ENCODE measurements around the gene ACOT11. TPM values are rescaled to one million over a fixed set of nuclear protein-coding genes. Genes with fewer than 3 reads are reported as not detected.

The ACOT11 gene
- total RNA-seq, 1 experiment from 2014 or later: 0.07 TPM

DNA sequence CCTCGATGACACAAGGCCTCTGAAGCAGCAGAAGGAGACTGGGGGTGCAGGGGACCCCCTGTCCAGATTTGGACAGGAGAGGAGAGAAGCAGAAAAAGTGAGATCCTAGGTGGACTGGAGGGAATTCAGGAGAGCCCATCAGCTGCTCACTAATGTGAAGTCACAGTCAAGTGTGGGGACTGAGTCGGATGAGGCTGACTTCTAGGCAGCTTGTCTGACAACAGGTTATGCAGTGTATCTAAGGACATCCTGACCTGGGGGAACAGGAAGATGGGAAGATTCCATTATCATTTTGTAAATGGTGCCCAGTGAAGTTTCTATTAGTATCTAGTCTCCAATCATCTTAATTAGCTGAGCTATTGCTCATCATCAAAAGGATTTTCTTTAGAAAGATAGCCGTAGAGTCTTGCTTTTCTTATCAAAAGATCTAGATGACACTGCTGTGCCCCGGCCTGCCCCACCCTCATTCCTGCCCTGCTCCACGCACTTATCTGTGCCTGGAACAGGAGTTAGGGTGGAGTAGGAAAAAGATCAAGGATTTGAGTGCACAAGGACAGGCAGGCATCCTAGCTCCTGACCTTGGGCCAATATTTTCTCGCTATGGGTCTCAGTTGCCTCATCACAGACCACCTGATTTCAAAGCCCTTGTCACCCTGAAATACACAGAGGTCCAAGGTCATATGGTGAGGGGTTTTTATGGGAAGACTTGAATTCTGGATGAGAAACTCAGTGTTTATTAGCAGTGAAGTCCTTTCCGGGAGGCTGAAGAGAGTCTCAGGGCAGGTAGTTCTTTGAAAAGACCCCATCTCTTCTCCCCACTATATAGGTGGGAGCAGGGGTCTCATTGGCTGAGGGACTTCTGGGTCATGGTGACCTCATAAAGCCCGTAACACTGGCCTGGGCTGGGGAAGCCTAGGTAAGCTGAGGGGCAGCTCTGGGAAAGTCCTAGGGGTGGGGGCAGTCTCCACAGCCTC lies 93.1 kb downstream of the ACOT11 start, which contains the start of gene MROH7:
TSS of gene MROH7 (plus strand) at position 924 of the 974 bp plus-strand sequence. CDS start 11,141 bp downstream, outside the sequence.
- DNase-seq (ENCODE audit: extremely low read depth, low read depth): no peak

DNA sequence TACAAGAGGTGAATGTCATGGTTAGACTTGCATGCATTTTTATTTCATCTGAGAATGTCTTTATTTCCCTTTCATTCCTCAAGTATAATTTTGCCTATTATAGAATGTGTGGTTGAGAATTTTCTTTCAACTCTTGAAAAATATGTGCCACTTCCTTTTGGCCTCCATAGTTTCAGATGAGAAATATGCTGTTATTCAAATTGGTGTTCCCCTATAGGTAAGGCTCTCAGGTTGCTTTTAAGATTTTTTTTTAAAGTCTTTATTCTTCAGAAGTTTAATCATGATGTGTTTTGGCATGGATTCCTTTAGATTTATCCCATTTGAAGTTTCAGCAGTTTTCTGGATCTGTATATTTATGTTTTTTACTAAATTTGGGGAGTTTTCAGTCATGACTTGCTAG lies 95.7 kb downstream of the ACOT11 start:
- DNase-seq (ENCODE audit: extremely low read depth, low read depth): no peak

- no peak for DNase-seq (ENCODE audit: extremely low read depth, low read depth)
These were observed 98.0 kb downstream of the ACOT11 start for GRCh38 chr1:54645806-54646676.

DNA sequence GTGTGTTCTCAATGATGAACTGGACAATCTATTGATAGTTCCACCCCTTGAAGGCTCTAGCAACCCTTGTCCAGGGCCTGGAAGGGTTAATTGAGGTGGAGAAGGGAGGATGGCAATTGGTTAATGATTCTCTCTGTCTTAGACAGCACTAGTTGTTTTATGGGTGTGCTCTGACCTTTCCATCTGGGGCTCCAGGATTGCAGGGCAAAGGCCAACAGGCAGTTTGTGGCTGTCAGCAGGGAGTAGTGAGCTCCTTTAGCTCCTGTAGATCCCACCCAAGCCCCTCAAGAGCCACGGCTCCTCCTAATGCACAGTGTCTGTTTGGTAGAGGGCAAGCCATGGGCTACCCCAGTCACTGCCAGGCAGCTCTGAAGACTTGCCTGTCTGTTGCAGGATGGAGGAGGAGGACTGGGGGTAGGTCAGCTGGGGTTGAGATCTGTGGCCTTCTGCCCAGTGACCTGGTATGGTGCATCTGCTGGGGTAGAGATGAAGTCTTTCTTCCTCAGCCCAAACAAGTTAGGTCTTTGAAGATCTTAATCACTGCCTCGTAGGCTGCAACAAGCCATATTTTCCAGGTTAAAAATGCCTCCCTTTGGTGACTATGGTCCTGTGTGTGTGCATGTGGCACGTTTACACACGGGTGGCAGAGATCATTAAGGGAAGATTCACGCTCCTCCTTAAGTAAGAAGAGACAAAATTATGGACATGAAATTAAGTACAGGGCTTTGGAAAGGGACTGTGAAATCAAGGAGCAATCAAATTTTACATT lies 101.3 kb downstream of the ACOT11 start:
- DNase-seq (ENCODE audit: extremely low read depth, low read depth): no peak

DNA sequence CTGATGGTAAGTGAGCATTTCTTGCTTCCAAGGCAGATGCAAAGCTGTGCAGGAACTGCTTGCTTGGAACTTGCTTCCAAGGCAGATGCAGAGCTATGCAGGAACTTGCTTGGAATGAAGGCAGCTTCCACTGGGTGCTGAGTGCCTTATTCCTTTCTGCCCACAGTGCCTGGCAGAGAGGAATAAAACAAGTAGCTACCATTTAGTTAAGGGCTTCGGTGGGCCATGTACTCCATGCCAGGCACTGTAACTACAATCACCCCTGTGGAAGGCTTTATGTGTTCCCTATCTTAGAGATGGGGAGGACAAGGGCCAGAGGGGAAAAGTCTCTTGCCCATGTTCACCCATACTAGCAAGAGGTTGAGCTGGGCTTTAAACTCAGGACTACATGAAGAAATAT lies 101.9 kb downstream of the ACOT11 start:
- DNase-seq (ENCODE audit: extremely low read depth, low read depth): no peak

DNA sequence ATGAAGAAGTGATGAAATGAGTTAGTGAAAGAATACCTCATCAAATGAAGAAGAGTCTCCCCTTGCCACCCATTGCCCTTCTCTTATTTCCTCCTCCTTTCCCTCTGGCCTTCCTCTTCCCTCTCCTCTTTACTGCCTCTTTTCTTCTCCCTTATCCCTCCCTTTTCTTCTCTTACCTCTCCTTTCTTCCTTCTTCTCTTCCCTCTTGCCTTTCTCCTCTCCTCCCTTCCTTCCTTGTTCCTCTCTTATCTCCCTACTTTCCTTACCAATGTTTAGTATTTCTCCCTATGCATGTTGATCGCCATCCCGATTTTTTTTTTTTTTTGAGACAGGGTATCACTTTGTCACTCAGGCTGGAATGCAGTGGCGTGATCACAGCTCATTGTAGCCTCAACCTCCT lies 102.4 kb downstream of the ACOT11 start:
- DNase-seq (ENCODE audit: extremely low read depth, low read depth): no peak

DNA sequence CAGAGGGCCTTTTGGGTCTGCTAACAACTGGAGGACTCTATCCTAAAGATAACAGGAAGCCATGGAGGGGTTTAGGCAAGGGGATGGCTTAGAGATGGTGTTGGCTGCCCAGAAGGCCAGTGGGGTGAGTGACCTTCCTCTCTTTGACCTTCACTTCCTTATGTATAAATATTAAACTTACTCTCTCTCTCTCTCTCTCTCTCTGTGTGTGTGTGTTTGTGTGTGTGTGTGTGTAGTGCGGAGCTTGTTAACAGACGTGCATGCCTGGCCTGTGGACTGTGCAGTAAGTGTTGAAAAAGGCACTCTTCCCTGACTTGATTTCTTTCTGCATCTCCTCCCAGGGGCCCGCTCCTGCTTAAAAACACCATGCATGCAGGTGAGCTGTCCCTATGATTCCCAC lies 103.6 kb downstream of the ACOT11 start:
- no peak for DNase-seq (ENCODE audit: extremely low read depth, low read depth)

- no peak for DNase-seq (ENCODE audit: extremely low read depth, low read depth)
These were observed 104.1 kb downstream of the ACOT11 start for GRCh38 chr1:54652168-54652567.

DNA sequence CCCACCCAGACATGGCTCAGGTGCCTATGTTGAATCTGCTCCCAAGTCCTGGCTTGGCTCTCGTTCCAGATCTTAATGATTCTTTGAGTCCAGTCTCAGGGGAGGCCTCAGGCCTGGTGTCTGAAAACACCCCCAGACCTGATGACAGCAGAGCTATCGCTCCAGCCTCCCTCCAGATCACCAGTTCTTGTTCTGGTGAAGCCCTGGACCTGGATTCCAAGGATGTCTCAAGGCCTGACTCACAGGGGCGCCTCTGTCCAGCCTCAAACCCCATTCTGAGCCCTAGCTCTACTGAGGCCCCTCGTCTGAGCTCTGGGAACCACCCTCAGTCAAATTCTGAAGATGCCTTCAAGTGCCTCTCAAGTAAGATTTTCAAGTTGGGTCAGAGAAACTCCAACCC lies 105.0 kb downstream of the ACOT11 start:
- no peak for DNase-seq (ENCODE audit: extremely low read depth, low read depth)

DNA sequence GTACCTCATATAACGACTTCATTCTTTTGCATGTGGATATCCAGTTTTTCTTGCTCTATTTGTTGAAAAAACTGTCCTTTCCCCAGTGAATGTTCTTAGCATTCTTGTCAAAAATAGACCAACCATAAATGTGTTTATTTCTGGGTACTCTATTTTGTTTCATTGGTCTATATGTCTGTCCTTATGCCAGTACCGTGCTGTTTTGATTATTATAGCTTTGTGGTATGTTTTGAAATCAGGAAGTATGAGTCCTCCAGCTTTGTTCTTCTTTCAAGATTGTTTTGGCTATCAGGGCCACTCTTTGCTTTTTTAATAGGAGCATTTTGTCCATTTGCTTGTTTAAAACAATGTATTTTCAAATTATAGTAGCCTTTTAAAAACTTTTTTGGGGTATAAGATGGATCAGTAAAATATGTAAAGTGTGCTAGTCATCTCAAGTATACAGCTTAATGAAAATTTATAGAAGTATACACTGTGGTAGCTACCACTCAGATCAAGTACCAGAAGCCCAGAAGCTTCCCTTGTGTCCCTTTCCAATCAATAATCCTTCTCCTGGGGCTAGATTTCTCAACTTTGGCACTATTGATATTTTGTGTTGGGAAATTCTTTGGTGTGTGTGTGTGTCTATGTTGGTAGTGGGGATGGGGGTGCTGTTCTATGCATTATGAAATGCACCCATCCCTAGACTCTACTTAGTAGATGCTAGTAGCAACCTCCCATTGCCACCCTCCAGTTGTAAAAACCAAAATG lies 110.3 kb downstream of the ACOT11 start:
- no peak for DNase-seq (ENCODE audit: extremely low read depth, low read depth)

Small RNA genes within 50 kb of the gene (small RNA-seq; reads per million reads assigned to genes)
- 0 reads per million in 2 experiments for gene AC099796.2

Other genes with a start within 250 kb of the ACOT11 start
- 3.0 and 3.1 TPM in 2 replicates for gene SSBP3, start 141.8 kb upstream of the ACOT11 start, total RNA-seq (2014; rRNA removed; shearing (Covaris generic))
- not detected in 2 replicates for gene FAM151A, start 75.3 kb downstream of the ACOT11 start, total RNA-seq (2014; rRNA removed; shearing (Covaris generic))
- gene MROH7, start 93.6 kb downstream of the ACOT11 start, total RNA-seq (2014; rRNA removed; shearing (Covaris generic)): not detected in 2 replicates
- 20.1 and 27.1 TPM in 2 replicates for gene TTC4, start 167.6 kb downstream of the ACOT11 start, total RNA-seq (2014; rRNA removed; shearing (Covaris generic))
- 4.8 and 5.4 TPM in 2 replicates for gene PARS2, start 216.3 kb downstream of the ACOT11 start, total RNA-seq (2014; rRNA removed; shearing (Covaris generic))